Breast epithelium (tissue), 4 donors: ENCODE data around the gene CCDC12. TPM values are rescaled to one million over a fixed set of nuclear protein-coding genes. Genes with fewer than 3 reads are reported as not detected.

Experiments
- DNase-seq, 2 donors: peaks; one replicate each; pipeline ENCODE4 v3.0.0-alpha.2; 2019; ENCODE audit warnings: low spot score in 2 of 2
- H3K27ac ChIP-seq, 2 donors: fragments of 200-600 bp; sonication (generic) in 1 of 2; one replicate each; pipeline ENCODE4 v1.5.1; 2016 to 2019; ENCODE audit warnings: mild to moderate bottlenecking in 1 of 2
- H3K27me3 ChIP-seq, 2 donors: fragments of 200-600 bp; sonication (generic) in 1 of 2; one replicate each; pipeline versions ENCODE4 v1.5.1 to v1.6.0; 2017 to 2019; ENCODE audit warnings: control low read depth in 1 of 2, mild to moderate bottlenecking in 1 of 2
- H3K36me3 ChIP-seq: fragments of 200-600 bp; one replicate; pipeline ENCODE4 v1.5.1; 2019
- H3K4me1 ChIP-seq, 2 donors: fragments of 200-600 bp; sonication (generic); one replicate each; pipeline ENCODE4 v1.5.1; 2016 to 2019; ENCODE audit warnings: control low read depth in 1 of 2
- H3K4me3 ChIP-seq, 3 donors: fragments of 200-600 bp; sonication (generic); 1 replicate in 2 of 3; 2 replicates in 1 of 3; pipeline ENCODE4 v1.5.1; 2016 to 2019; ENCODE audit warnings: mild to moderate bottlenecking in 3 of 3, moderate library complexity in 2 of 3
- H3K9me3 ChIP-seq, 2 donors: fragments of 200-600 bp; sonication (generic) in 1 of 2; one replicate each; pipeline ENCODE4 v1.5.1; 2016 to 2019; ENCODE audit warnings: control low read depth in 1 of 2
- CTCF ChIP-seq, 3 donors: fragments of 450-650 bp; IDR thresholded peaks; one replicate each; pipeline ENCODE4 v1.5.1; 2016 to 2017; ENCODE audit warnings: antibody characterized with exemption in 3 of 3, mild to moderate bottlenecking in 3 of 3, moderate library complexity in 3 of 3
- POLR2A ChIP-seq: fragments of 450-650 bp; IDR thresholded peaks from one replicate; pipeline ENCODE4 v1.6.1; 2016; ENCODE audit warnings: antibody characterized with exemption, mild to moderate bottlenecking, moderate library complexity
- POLR2AphosphoS5 ChIP-seq, 3 donors: sonication (generic); formaldehyde crosslinking; IDR thresholded peaks; one replicate each; pipeline ENCODE4 v1.6.1; 2017; ENCODE audit warnings: antibody characterized with exemption in 3 of 3
- intact Hi-C: fragments of 100-400 bp; cut with DNase I; formaldehyde crosslinking; loops from one replicate; pipeline ENCODE4 v1.15.1; 2023; ENCODE audit warnings: low total_unique reads
- total RNA-seq, 3 donors: library from RNA; depleted of rRNA; stranded (reverse); fragments of >200 nt; gene quantifications; one replicate each; pipeline ENCODE4 v1.1.0, GENCODE V29; 2016

CCDC12 gene
- 10 to 100 TPM; 27.0 to 50.2 (median 43.9) TPM for total RNA-seq

GRCh38 chr3:46976326-46977190 is at the start of gene CCDC12:
Gene CCDC12, minus strand, starts transcription at chr3:46976745. Its CDS starts 13 bp downstream, at chr3:46976732.
- peak; percentile 91 for TF ChIP-seq POLR2A
- TF ChIP-seq POLR2AphosphoS5 (IDR thresholded peaks at IDR 0.05): peak; percentile 94 to 98 (median 95)
- peak in 2 of 3 donors; percentile 9 to 45 for TF ChIP-seq CTCF (IDR thresholded peaks at IDR 0.05)
- peak; percentile 91 to 98 for DNase-seq
- intact Hi-C loops: no loop called here
- H3K4me1 ChIP-seq: peaks cover 1 to 10% of the 10 kb centered on the region in 2 donors
- H3K36me3 ChIP-seq: no peaks in the 10 kb centered on the region
- H3K9me3 ChIP-seq: no peaks in the 10 kb centered on the region
- H3K27ac ChIP-seq: peak within 1 kb of the TSS; percentile 95
- no peaks in the 10 kb centered on the region for H3K27me3 ChIP-seq
- H3K4me3 ChIP-seq: peak within 1 kb of the TSS; percentile 67 to 78 (median 77)

- Histone ChIP-seq H3K4me1 (no peaks in the 10 kb centered on the region), H3K36me3 (no peaks in the 10 kb centered on the region), H3K4me3 (no peak overlapping the region), H3K27ac (no peak overlapping the region), H3K27me3 (no peaks in the 10 kb centered on the region), H3K9me3 (no peaks in the 10 kb centered on the region)
- intact Hi-C loops: no loop called here
- DNase-seq: no peak
- TF ChIP-seq POLR2AphosphoS5 (IDR thresholded peaks at IDR 0.05) (no peak), CTCF (IDR thresholded peaks at IDR 0.05) (no peak), POLR2A (no peak)
These were observed 48.4 kb upstream of the CCDC12 start for GRCh38 chr3:47024932-47025331.

GRCh38 chr3:47022641-47023071 is 46.1 kb upstream of the CCDC12 start:
- Histone ChIP-seq H3K9me3 (no peaks in the 10 kb centered on the region), H3K27me3 (no peaks in the 10 kb centered on the region), H3K36me3 (peaks cover 7% of the 10 kb centered on the region), H3K27ac (peak overlapping the region; percentile 33), H3K4me1 (no peaks in the 10 kb centered on the region), H3K4me3 (no peak overlapping the region)
- intact Hi-C loops: no loop called here
- TF ChIP-seq POLR2AphosphoS5 (IDR thresholded peaks at IDR 0.05) (no peak), POLR2A (no peak), CTCF (IDR thresholded peaks at IDR 0.05) (no peak)
- no peak for DNase-seq

- no peak for DNase-seq
- H3K27ac ChIP-seq: no peak overlapping the region
- intact Hi-C loops: no loop called here
- H3K4me1 ChIP-seq: no peaks in the 10 kb centered on the region
- no peak overlapping the region for H3K4me3 ChIP-seq
- no peaks in the 10 kb centered on the region for H3K27me3 ChIP-seq
- no peaks in the 10 kb centered on the region for H3K9me3 ChIP-seq
- peaks cover 11% of the 10 kb centered on the region for H3K36me3 ChIP-seq
- TF ChIP-seq POLR2AphosphoS5 (IDR thresholded peaks at IDR 0.05): no peak
- no peak for TF ChIP-seq POLR2A
- no peak for TF ChIP-seq CTCF (IDR thresholded peaks at IDR 0.05)
These were observed 43.8 kb upstream of the CCDC12 start for GRCh38 chr3:47020311-47020710.

GRCh38 chr3:47019201-47019600 is 42.7 kb upstream of the CCDC12 start:
- Histone ChIP-seq H3K27me3 (no peaks in the 10 kb centered on the region), H3K36me3 (peaks cover 11% of the 10 kb centered on the region), H3K27ac (no peak overlapping the region), H3K4me3 (no peak overlapping the region), H3K9me3 (no peaks in the 10 kb centered on the region), H3K4me1 (no peaks in the 10 kb centered on the region)
- DNase-seq: no peak
- intact Hi-C loops: no loop called here
- TF ChIP-seq POLR2A: no peak
- no peak for TF ChIP-seq POLR2AphosphoS5 (IDR thresholded peaks at IDR 0.05)
- TF ChIP-seq CTCF (IDR thresholded peaks at IDR 0.05): no peak
